GM12892 (cell line): ENCODE data around the gene PDCD1LG2.

ENCODE experiments used
- POLR2A ChIP-seq: IDR thresholded peaks from 2 replicates; pipeline ENCODE4 v1.6.1; 2011; ENCODE audit warnings: low read depth, low read length, control low read depth
- POLR2AphosphoS5 ChIP-seq: IDR thresholded peaks from 2 replicates; pipeline ENCODE4 v1.6.1; 2011; ENCODE audit warnings: low read depth, low read length, control low read depth

DNA sequence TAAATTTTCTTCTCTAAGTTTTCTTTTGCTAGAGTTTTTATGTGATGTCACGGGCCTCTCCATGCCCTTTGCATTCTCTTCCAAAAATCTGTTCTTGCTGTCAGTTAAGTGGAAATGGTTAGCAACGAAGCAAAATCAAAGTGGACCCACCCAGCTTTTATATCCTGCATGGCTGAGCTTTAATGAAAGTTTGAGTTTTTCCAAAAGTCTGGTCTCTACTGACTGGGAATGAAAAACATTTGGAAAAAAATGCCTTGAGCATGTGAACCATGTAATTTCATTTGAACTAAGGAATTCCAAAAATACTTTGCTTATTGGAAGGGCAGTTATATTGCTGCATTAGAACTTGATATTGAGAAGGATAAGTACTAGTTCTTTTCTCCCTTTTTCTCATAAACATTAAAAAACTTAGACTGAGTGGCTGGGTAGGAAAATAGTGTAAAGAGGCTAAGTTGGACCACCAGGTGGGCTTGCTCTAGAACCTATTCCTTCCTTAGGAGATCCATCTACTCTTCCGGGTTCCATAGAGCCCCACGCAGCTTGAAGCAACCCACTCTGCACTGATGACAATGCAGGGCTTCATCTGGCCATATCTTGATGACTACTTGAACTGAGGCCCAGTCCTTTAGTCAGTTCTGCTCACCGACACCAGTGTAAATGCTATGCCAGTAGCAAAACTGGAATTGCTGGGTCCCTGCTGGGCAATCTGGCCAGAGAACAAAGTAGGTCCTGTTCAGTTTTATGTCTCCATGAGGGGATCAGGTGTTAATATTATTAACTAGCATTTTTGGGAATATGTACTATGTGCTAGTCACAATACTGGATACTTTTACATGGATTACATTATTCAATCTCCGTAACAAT lies 101.2 kb downstream of the PDCD1LG2 start:
- no peak for TF ChIP-seq POLR2AphosphoS5
- no peak for TF ChIP-seq POLR2A
